K562 (cell line): Measurements from ENCODE around the gene PRMT5. TPM values are rescaled to one million over a fixed set of nuclear protein-coding genes. Genes with fewer than 3 reads are reported as not detected.
A peak's percentile ranks its signal among the peaks of the same experiment; 100 is the strongest.

ENCODE experiments used
- ATAC-seq: fragments of 200-7000 bp; cut with Tn5 transposase; 3 replicates; pipeline ENCODE4 v1.9.1; 2020; ENCODE audit warnings: moderate library complexity
- BruUV-seq: library from RNA; stranded (reverse); fragments of 400-500 nt; replicated peaks from 2 replicates; lab custom pipeline; 2021; lab: Mats Ljungman, UMichigan
- CTCF ChIA-PET: fragments of 300-600 bp; formaldehyde crosslinking; extraction: SDS; loops from one replicate; lab custom pipeline; 2021; ENCODE audit warnings: low intra/inter-chr PET ratio; lab: Yijun Ruan, JAX
- POLR2A ChIA-PET: fragments of 300-600, 350-650 bp; sonication (Branson Sonifier 250); formaldehyde crosslinking; extraction: SDS; loops from one replicate; lab custom pipeline; 2021; ENCODE audit warnings: antibody characterized with exemption, inconsistent platforms; lab: Yijun Ruan, JAX
- DNase-seq, 4 experiments: peaks; one replicate each; pipeline versions ENCODE4 v3.0.0 to v3.0.0-alpha.2; 2011 to 2018; ENCODE audit warnings: low spot score in 3 of 4, mixed read lengths in 3 of 4; ENCODE audit errors: extremely low read depth in 1 of 4
- FAIRE-seq: peaks from 2 replicates; lab custom pipeline; 2011; peaks lifted over from hg19 to GRCh38; lab: Jason Lieb, UNC
- H2AFZ ChIP-seq: 2 replicates; pipeline ENCODE4 v1.6.0; 2011; ENCODE audit warnings: low read depth, low read length, control low read depth, inconsistent platforms
- H3K27ac ChIP-seq: fragments of 200-600 bp; 3 replicates; pipeline ENCODE4 v1.8.0; 2011; ENCODE audit warnings: low read depth, mild to moderate bottlenecking, control low read depth, inconsistent platforms, low read length, moderate library complexity, mixed read lengths; ENCODE audit errors: extremely low read depth
- H3K27me3 ChIP-seq, 2 experiments: fragments of 300-600 bp in 1 of 2; 2 replicates in 1 of 2; 3 replicates in 1 of 2; pipeline versions ENCODE4 v1.6.0 to v1.8.0; 2011; ENCODE audit warnings: inconsistent platforms in 2 of 2, low read length in 2 of 2, mild to moderate bottlenecking in 1 of 2, mixed read lengths in 1 of 2, moderate library complexity in 1 of 2; ENCODE audit not compliant: control insufficient read depth in 2 of 2, insufficient read depth in 2 of 2
- H3K36me3 ChIP-seq: fragments of 300-600 bp; 3 replicates; pipeline ENCODE4 v1.8.0; 2011; ENCODE audit warnings: mild to moderate bottlenecking, low read length, inconsistent platforms; ENCODE audit not compliant: control insufficient read depth, insufficient read depth
- H3K4me1 ChIP-seq, 2 experiments: fragments of 200-600 bp in 1 of 2; replicated peaks in 1 of 2; 2 replicates in 1 of 2; 3 replicates in 1 of 2; pipeline versions ENCODE4 v1.5.1 to v1.8.0; 2011; ENCODE audit warnings: inconsistent platforms in 2 of 2, low read length in 2 of 2, mild to moderate bottlenecking in 1 of 2, mixed read lengths in 1 of 2, moderate library complexity in 1 of 2; ENCODE audit not compliant: control insufficient read depth in 2 of 2, insufficient read depth in 2 of 2
- H3K4me2 ChIP-seq: 2 replicates; pipeline ENCODE4 v1.6.1; 2011; ENCODE audit warnings: low read length, control low read depth, inconsistent platforms, mixed read lengths; ENCODE audit not compliant: insufficient read depth
- H3K4me3 ChIP-seq: fragments of 200-600 bp; sonication (generic), shearing (Covaris generic); 2 replicates; pipeline ENCODE4 v1.5.1; 2016; ENCODE audit warnings: control low read depth, inconsistent platforms
- H3K79me2 ChIP-seq: fragments of 200-600 bp; 3 replicates; pipeline ENCODE4 v1.8.0; 2011; ENCODE audit warnings: low read length, inconsistent platforms; ENCODE audit not compliant: control insufficient read depth, insufficient read depth
- H3K9ac ChIP-seq, 2 experiments: 2 replicates each; pipeline versions ENCODE4 v1.6.0 to v1.6.1; 2011; ENCODE audit warnings: low read depth in 2 of 2, low read length in 2 of 2, control low read depth in 1 of 2, inconsistent platforms in 1 of 2, mild to moderate bottlenecking in 1 of 2, mixed read lengths in 1 of 2; ENCODE audit not compliant: insufficient read depth in 1 of 2
- H3K9me1 ChIP-seq: one replicate; pipeline ENCODE4 v1.6.0; 2011; ENCODE audit warnings: inconsistent platforms, mild to moderate bottlenecking, low read length, moderate library complexity; ENCODE audit not compliant: control insufficient read depth, insufficient read depth
- H3K9me3 ChIP-seq: replicated peaks from 2 replicates; pipeline ENCODE4 v1.5.1; 2011; ENCODE audit warnings: low read depth, low read length, inconsistent platforms; ENCODE audit not compliant: control insufficient read depth, insufficient read depth
- H4K20me1 ChIP-seq: replicated peaks from 2 replicates; pipeline ENCODE4 v1.6.1; 2011; ENCODE audit warnings: low read length, inconsistent platforms, mixed read lengths; ENCODE audit not compliant: control insufficient read depth, insufficient read depth
- CCAR2 ChIP-seq: fragments of 200-400 bp; formaldehyde crosslinking; IDR thresholded peaks from 2 replicates; pipeline ENCODE4 v1.6.1; 2017; ENCODE audit warnings: mild to moderate bottlenecking, low read depth, low read length
- CEBPB ChIP-seq: fragments of 450-650 bp; IDR thresholded peaks from 2 replicates; pipeline ENCODE4 v1.6.1; 2016; ENCODE audit warnings: missing genetic modification characterization, missing compliant biosample characterization
- WGBS: fragments of 100-300 bp; shearing (Covaris generic); methylation state at CpG from one replicate; pipeline ENCODE4 v1.1.6; 2016; ENCODE audit warnings: low coverage, mixed read lengths; ENCODE audit not compliant: insufficient coverage; ENCODE audit errors: missing lambda C conversion rate; 5-methylcytosine and 5-hydroxymethylcytosine counted together
- in situ Hi-C: fragments of 300-500 bp; cut with MboI; formaldehyde crosslinking; loops from 4 replicates; pipeline ENCODE4 v1.15.0; 2018; ENCODE audit warnings: inconsistent platforms, mixed read lengths
- intact Hi-C: fragments of 100-400 bp; cut with micrococcal nuclease; formaldehyde crosslinking; loops from 2 replicates; pipeline ENCODE4 v1.14.2; 2022
- polyA plus RNA-seq, 8 experiments: library from polyadenylated mRNA; depleted of rRNA in 4 of 8; stranded (reverse) in 5 of 8; unstranded in 3 of 8; fragments of >200 nt; fragmentation: Nextera tagmentation in 2 of 8; fragmentation: Illumina TruSeq in 1 of 8; extraction: Ambion mirVana in 2 of 8; extraction: Trizol in 1 of 8; gene quantifications; 2 replicates each; pipeline versions ENCODE4 v1.2.1 to v1.2.3, GENCODE V29; 2011 to 2014; ENCODE audit warnings: inconsistent platforms in 1 of 8, missing spikeins in 1 of 8
- total RNA-seq, 7 experiments: library from RNA; depleted of rRNA in 6 of 7; stranded (reverse); fragments of >200 nt in 6 of 7; fragmentation: Illumina TruSeq in 2 of 7; extraction: Trizol in 2 of 7; gene quantifications; 2 replicates each; pipeline versions ENCODE4 v1.2.1 to v1.2.3, GENCODE V29; 2011 to 2021; ENCODE audit warnings: low replicate concordance in 1 of 7
- TF ChIP-seq, protein P1 (sequence below), 2 experiments: fragments of 450-650 bp; formaldehyde crosslinking in 1 of 2; IDR thresholded peaks; 2 replicates each; pipeline versions ENCODE4 v1.4.0 to v1.6.1; 2014 to 2020; ENCODE audit warnings: mild to moderate bottlenecking in 2 of 2, borderline replicate concordance in 1 of 2, low read depth in 1 of 2

Gene PRMT5
- total and polyA plus RNA-seq, 9 of the 15 experiments (the other 6 are each of a cell fraction or from before 2014, with no cell fraction given), result 114 to 552 (median 222) TPM

DNA sequence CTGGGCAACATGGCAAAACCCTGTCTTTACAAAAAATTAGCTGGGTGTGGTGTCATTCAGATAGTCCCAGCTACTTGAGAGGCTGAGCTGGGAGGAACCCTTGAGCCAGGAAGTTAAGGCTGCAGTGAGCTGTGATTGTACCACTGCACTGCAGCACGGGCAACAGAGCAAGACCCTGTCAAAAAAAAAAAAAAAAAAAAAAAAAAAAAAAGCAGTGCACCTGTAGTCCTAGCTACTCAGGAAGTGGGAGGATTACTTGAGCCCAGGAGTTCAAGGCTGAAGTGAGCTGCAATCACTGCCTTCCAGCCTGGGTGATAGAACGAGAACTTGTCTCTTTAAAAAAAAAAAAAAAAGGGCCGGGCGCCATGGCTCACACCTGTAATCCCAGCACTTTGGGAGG is 40.5 kb downstream of the PRMT5 start:
- Histone ChIP-seq H3K9ac (no peak overlapping the region), H3K9me3 (no peaks in the 10 kb centered on the region), H3K27ac (no peak overlapping the region), H3K4me3 (no peak overlapping the region), H3K27me3 (no peaks in the 10 kb centered on the region), H4K20me1 (no peaks in the 10 kb centered on the region), H2AFZ (no peak overlapping the region), H3K4me1 (peaks cover 22 to 38% of the 10 kb centered on the region in 2 experiments), H3K4me2 (peak overlapping the region; percentile 87; the same call in 1 of the 2 replicates), H3K9me1 (peaks cover 3% of the 10 kb centered on the region), H3K79me2 (peaks cover 14% of the 10 kb centered on the region), H3K36me3 (no peaks in the 10 kb centered on the region)
- FAIRE-seq, result no peak
- TF ChIP-seq, protein P1, sequence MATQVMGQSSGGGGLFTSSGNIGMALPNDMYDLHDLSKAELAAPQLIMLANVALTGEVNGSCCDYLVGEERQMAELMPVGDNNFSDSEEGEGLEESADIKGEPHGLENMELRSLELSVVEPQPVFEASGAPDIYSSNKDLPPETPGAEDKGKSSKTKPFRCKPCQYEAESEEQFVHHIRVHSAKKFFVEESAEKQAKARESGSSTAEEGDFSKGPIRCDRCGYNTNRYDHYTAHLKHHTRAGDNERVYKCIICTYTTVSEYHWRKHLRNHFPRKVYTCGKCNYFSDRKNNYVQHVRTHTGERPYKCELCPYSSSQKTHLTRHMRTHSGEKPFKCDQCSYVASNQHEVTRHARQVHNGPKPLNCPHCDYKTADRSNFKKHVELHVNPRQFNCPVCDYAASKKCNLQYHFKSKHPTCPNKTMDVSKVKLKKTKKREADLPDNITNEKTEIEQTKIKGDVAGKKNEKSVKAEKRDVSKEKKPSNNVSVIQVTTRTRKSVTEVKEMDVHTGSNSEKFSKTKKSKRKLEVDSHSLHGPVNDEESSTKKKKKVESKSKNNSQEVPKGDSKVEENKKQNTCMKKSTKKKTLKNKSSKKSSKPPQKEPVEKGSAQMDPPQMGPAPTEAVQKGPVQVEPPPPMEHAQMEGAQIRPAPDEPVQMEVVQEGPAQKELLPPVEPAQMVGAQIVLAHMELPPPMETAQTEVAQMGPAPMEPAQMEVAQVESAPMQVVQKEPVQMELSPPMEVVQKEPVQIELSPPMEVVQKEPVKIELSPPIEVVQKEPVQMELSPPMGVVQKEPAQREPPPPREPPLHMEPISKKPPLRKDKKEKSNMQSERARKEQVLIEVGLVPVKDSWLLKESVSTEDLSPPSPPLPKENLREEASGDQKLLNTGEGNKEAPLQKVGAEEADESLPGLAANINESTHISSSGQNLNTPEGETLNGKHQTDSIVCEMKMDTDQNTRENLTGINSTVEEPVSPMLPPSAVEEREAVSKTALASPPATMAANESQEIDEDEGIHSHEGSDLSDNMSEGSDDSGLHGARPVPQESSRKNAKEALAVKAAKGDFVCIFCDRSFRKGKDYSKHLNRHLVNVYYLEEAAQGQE (IDR thresholded peaks at IDR 0.05; ENCODE audit: borderline replicate concordance), result no peak
- TF ChIP-seq, protein P1 (CRISPR knock-in tag; IDR thresholded peaks at IDR 0.05; ENCODE audit: low read depth), result no peak
- TF ChIP-seq CEBPB (no peak), CCAR2 (no peak)
- intact Hi-C loops (no loop called here), in situ Hi-C loops (no loop called here)
- CTCF ChIA-PET, result no interaction called here
- no peak for ATAC-seq
- no peak for DNase-seq
- 35% methylated on average over 2 of the region's 4 CpGs for WGBS
- POLR2A ChIA-PET, result interaction anchor here (0.8 to 1.4 kb wide), 3 partner anchors 12 to 59 kb away, joined by 3 to 6 read pairs (median 6); partner anchors contain the start of gene MRPL52
- no TSS peak for BruUV-seq
